ENCODE results near the gene ST6GALNAC4.

- no peak for TF ChIP-seq POLR2A (IDR thresholded peaks at IDR 0.05; ENCODE audit: low read depth, low read length)
- no peak for TF ChIP-seq TAF1 (IDR thresholded peaks at IDR 0.05; ENCODE audit: low read depth, low read length)
- TF ChIP-seq POLR2AphosphoS5 (IDR thresholded peaks at IDR 0.05; ENCODE audit: low read depth, low read length): no peak
- TF ChIP-seq SPI1 (IDR thresholded peaks at IDR 0.05; ENCODE audit: low read depth, low read length): no peak
Observed at GRCh38 chr9:127920794-127921193, 4.0 kb upstream of the ST6GALNAC4 start.
